GM21529 (cell line): Measurements from ENCODE around the gene PANK2.
"Not testable (repeated sequence)": the region's sequence is repeated elsewhere in the genome, so short reads cannot be mapped to it uniquely, and the experiment has no call there.

Experiments used
- ATAC-seq: cut with Tn5 transposase; IDR thresholded peaks from one replicate; pipeline ENCODE4 v1.9.1; 2021; ENCODE audit not compliant: unreplicated experiment

PANK2 gene

DNA sequence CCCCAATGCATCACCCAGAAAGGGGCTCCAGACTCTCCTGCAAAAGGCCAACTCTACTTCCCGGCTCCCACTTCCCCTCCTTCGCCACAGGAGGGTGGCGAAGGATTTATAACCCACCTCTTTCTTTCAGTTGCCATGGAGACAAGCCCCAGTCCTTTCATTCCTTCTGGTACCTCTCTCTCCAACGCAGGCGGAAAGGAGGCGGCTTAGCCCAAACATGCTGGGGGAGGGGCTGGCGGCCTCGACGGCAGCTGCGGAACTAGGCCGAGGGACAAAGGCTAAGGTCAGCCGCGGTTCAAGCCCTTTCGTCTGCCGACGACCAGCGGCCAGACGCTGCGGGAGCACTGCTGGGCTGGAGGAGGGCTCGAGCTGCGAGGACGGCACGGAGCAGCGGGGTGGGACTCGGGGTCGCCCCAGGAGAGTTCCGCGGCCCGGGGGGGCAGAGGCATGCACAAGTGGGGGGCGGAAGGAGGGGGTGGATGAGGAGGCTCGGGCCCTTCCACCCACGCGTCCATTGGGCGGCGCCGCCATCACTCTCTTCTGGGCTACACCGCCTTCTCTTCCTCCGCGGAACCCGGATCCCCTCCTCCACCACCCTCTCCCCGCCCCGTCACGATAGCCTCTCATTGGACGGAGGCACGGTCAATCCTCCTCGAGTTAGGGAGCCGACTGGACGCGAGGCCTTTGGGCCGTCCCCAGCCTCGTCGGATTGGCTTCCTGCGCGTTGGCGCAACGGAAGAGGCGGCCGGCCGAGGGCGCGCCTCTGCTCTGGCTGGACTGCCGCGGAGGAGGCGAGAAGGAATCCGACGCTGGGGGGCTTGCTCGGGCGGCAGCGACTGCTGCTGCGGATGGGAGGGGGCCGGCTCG lies at the start of gene PANK2:
Gene PANK2, plus strand, starts transcription at position 766 of the 867 bp plus-strand sequence.
- peak; percentile 92 for ATAC-seq

DNA sequence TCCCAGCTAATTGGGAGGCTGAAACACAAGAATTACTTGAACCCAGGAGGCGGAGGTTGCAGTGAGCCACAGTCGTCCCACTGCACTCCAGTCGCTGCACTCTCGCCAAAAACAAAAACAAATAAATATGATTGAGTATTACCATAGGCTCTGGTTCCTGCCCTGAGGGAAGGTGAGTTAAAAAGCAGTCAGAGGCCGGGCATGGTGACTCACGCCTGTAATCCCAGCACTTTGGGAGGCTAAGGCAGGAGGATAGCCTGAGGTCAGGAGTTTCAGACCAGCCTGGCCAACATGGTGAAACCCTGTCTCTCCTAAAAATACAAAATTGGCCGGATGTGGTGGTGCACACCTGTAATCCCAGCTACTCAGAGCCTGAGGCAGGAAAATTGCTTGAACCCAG lies 49.0 kb upstream of the PANK2 start:
- ATAC-seq = not testable (repeated sequence)

DNA sequence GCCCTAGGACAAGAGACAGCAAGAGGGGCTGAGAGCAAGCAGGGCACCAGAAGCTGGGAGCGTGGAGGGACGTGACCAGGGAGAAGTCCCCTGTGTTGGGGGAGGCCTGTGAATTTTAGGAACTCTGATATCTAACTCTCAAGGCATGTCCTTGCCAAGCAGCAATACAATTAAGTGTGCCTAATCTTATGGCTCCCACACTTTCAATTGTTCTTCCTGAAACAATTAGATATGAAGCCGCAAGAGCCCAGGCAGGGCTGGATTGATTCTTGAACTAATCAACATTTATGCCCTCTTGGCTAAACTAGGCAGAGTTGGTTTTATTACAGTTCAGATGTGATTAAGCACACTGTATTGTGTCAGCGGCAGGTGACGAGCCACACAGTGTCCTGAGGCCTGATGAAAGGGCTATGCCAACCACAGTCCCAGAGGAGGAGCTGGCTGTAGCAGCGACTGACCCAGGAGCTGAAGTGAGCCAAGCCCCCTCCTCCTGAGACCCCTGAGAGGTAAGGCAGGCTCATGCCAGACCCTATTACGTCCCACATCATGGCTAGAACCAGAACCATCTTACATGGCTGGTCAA lies 46.7 kb upstream of the PANK2 start:
- ATAC-seq = no peak

DNA sequence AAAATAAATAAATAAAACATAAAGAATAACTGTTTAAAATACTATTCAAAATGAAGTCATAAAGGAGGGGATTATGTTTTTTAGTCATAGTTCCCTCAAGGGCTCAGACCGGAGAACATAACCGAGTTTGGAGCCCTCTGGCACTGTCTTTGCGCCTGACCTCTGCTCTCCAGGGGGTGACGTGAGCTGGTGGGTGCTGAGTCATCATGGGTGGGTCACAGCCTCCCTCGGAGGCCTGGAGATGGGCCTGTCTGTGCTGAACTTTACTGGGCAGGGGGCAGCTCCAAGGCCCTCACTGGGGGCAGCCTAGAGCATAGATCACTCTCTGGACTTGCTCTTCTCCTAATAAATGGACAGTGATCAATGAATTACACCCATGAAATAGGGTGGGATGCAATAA lies 45.7 kb upstream of the PANK2 start:
- no peak for ATAC-seq

DNA sequence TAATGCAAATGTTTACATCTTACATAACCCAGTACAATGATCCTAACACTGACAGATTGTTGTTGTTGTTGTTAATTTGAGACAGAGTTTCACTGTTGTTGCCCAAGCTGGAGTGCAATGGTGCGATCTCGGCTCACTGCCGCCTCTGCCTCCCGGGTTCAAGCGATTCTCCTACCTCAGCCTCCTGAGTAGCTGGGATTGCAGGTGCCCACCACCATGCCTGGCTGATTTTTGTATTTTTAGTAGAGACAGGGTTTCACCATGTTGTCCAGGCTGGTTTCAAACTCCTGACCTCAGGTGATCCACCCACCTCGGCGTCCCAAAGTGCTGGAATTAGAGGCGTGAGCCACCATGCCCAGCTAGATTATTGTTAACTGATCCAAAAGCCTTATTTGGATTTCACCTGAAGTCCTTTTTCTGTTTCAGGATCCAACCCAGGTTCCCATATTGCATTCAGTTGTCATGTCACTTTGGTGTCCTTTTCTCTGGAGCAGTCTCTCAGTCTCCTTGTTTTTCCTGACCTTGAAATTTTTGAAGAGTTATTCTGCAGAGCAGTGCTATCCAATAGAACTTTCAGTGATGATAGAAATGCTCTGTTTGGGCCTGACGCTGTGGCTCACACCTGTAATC lies 45.1 kb upstream of the PANK2 start:
- ATAC-seq = not testable (repeated sequence)

DNA sequence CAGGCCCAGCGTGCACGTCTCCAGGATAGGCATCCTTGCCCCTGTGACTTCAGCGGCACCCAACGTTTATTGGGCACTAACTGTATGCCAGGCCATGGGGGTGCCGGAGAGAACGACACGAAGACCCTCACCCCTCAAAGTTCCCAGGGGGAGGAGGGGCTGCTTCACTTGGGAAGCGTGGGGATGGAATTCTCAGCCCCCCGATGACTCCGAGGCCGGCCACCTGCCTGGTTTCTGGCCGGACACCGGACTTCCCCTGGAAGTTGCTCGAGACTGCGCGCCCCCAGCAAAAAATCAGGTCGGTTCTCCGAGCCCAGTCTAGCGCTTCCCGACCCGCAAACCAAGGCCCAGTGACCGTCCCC lies 42.8 kb upstream of the PANK2 start:
- ATAC-seq = no peak

DNA sequence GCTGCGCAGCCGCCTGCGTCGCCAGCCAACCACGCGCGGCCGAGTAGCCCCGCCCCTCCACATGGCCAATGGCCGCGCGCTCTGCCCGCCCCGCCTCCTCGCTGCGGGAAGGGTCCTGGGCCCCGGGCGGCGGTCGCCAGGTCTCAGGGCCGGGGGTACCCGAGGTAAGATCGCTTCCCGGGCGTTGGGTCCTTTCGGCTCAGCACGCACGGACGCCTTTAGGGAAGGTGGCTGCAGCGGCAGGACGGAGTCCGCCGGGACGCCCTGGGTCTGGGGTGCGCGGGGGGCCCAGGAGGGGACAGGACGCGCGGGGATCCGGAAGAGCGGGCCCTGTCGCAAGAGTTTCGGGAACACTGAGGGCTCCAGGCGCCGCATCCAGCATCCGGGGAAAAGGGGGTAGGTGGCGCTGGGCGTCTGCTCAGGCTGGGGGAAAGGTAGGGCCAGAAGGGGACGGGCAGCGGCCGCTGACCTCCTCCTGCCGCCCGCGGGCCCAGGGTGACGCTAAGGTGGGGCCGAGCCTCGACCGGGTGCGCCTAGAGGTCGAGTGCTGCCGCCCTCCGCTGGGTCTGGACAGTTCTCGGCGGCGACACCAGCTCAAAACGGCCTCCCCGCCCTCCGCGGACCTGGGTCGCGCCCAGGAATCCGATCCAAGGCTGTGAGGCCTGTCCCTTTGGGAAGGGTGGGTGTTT lies 42.3 kb upstream of the PANK2 start, which contains the start of gene MAVS:
Gene MAVS, plus strand, starts transcription at position 95 of the 689 bp plus-strand sequence. CDS start 7,791 bp downstream, outside the sequence.
- ATAC-seq = peak; percentile 89

DNA sequence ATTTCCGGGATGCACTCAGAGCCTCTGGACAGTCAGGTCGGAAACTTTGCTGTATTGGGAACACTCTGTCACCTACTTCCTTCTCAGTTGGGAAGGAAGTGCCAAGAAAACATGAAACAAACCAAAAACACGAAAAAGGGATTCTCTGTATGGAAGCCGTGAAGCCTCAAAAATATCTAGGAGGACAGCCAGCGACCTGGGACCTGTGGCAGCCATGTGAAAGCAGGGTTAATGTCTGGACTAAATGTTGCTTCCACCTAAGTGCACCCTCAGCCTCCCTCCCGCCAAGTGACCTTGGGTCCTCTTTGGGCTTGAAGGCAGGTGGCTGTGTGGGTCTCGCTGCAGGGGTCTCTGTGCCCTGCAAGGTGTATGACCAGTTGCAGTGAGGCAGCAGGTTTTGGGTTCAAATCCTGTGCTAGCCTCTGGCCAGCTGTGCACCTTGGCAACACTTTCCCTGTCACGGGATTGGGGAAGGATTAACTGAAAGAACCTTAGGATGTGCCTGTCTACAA lies 41.7 kb upstream of the PANK2 start:
- no peak for ATAC-seq

DNA sequence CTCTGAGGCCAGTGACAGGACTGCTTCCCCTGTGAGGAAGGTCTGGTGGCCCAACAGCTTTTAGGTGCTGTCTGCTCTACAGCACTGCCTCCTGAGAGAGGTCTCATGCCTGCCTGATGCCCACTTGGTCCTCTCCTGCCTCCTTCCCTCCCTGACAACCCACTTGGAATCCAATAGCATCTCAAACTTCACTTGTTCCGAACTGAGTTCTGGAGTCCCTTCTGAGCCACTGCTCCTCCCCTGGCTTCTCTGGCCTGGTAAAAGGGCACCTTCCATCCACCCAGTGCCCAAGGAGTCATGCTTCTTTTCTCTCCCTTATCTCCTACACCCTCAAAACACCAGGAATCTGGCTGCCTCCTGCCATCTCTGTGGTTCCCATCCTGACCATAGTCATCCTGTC lies 40.6 kb upstream of the PANK2 start:
- no peak for ATAC-seq

DNA sequence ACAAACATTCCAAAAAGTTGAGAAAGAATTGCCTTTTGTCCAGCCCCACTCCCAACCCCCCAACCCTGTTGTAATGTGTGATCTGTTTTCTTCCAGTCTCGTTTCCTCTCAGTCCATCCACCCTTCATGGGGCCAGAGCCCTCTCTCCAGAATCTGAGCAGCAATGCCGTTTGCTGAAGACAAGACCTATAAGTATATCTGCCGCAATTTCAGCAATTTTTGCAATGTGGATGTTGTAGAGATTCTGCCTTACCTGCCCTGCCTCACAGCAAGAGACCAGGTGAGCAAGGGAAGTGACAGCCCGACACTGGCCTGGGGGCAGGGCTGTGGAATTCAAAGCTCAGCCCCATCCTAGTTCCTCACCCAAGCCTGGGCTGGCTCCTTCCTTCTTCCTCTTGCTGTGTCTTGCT lies 34.7 kb upstream of the PANK2 start:
- ATAC-seq = no peak

DNA sequence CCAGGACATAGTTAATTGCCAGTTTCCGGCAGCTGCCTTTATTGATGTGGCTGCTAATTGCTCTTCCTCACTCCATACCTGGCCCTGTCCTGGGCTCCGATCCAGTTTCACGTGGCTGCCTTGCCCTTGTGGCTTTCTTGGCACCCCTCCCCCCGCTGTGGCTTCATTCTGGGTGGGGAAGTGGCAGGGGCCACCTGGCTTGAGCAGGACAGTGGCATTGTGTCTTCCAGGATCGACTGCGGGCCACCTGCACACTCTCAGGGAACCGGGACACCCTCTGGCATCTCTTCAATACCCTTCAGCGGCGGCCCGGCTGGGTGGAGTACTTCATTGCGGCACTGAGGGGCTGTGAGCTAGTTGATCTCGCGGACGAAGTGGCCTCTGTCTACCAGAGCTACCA lies 31.8 kb upstream of the PANK2 start:
- no peak for ATAC-seq

DNA sequence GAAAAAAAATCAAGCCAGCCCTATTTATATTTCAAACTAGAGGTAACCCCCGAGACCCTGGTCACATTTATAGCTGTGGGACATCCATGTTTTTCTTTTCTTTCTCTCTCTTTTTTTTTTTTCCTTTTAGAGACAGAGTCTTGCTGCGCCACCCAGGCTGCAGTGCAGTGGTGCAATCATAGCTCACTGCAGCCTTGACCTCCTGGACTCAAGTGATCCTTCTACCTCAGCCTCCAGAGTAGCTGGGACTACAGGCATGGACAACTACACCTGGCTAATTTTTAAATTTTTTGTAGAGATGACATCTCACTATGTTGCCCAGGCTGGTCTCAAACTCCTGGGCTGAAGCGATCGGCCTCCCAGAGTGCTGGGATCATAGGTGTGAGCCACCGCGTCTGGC lies 30.5 kb upstream of the PANK2 start:
- ATAC-seq = no peak

DNA sequence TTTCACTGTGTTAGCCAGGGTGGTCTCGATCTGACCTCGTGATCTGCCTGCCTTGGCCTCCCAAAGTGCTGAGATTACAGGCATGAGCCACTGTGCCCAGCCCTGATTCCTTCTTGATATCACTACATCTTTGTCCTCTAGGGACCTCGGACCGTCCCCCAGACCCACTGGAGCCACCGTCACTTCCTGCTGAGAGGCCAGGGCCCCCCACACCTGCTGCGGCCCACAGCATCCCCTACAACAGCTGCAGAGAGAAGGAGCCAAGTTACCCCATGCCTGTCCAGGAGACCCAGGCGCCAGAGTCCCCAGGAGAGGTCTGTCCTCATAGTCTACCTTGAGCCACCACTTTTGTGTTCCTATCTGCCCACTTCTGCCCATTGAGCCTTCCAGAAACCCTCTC lies 28.0 kb upstream of the PANK2 start:
- ATAC-seq = no peak

DNA sequence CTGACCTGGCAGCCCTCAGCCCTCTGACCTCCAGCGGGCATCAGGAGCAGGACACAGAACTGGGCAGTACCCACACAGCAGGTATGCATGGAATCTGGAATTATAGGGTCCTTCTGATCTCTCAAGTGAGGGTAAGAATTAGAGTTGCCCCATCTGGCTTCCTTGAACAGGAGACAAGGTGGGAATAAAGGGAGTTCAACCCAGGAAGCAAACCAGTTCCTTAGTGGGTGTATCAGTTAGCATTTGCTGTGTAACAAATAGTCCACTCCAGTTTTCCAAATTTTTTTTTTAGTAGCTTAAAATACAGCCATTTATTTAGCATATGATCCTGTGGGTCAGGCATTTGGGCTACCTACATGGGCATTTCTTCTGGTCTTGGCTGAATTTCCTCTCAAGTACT lies 26.9 kb upstream of the PANK2 start:
- ATAC-seq = no peak

DNA sequence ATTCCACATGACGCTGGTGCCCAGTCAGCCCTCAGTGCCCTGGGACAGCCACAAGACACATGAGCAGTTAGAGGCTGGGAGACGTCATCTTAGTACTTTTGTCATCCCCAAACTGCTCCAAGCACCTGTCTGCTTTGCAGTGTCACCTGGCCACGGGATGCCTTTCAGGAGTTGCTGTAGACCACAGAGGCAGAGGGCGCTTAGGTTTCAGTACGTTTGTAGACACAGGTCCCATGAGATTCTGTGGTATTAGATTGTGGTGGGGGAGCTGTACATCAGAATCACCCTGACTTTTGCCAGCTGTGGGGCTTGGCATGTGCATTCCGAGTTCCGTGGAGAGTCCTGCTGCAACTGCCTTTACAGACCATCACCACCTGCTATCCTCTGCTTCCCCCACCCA lies 25.9 kb upstream of the PANK2 start:
- ATAC-seq = no peak

DNA sequence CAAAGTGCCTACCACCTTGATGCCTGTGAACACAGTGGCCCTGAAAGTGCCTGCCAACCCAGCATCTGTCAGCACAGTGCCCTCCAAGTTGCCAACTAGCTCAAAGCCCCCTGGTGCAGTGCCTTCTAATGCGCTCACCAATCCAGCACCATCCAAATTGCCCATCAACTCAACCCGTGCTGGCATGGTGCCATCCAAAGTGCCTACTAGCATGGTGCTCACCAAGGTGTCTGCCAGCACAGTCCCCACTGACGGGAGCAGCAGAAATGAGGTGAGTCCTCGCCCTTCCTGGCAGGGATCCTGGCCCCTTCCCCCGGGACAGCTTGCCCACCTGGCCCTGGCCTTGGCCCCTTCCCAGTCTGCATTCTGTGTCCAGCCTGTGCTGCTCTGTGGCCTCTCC lies 24.7 kb upstream of the PANK2 start:
- no peak for ATAC-seq

DNA sequence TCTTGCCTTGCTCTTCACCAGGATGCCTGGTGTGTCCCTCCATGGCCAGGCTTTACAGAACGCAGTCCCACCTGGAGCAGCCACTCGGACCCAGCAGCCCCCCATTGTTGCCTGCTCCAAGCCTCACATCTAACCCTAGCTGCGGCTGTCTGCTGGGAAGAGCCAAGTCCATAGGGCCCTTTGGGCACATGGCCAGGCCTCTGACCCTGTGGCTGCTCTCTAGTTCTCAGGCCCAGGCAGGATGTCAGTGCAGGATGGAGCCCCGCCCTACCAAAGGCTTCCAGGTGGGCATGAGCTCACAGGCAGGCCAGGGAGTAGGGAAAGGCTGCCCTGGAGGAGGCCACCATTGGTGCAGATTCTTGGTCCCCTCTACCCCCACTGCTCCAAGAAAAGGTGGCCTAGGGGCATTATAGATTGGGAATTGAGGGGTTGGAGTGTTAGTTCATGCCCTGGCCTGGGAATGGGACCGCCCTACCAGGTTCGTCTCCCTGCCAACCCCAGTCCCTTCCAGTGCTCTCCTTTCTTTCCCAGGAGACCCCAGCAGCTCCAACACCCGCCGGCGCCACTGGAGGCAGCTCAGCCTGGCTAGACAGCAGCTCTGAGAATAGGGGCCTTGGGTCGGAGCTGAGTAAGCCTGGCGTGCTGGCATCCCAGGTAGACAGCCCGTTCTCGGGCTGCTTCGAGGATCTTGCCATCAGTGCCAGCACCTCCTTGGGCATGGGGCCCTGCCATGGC lies 23.9 kb upstream of the PANK2 start:
- no peak for ATAC-seq

DNA sequence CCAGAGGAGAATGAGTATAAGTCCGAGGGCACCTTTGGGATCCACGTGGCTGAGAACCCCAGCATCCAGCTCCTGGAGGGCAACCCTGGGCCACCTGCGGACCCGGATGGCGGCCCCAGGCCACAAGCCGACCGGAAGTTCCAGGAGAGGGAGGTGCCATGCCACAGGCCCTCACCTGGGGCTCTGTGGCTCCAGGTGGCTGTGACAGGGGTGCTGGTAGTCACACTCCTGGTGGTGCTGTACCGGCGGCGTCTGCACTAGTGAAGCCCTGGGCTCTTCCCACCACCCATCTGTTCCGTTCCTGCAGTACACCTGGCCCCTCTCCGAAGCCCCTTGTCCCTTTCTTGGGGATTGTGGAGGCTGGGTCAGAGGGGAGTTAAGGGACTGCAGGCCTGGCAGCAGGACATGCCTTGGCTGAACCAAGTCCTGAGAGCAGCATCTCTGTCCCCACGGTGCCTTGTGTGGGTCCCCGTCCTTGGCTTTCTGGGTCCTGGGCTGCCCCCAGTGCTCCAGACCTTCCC lies 23.2 kb upstream of the PANK2 start:
- no peak for ATAC-seq

DNA sequence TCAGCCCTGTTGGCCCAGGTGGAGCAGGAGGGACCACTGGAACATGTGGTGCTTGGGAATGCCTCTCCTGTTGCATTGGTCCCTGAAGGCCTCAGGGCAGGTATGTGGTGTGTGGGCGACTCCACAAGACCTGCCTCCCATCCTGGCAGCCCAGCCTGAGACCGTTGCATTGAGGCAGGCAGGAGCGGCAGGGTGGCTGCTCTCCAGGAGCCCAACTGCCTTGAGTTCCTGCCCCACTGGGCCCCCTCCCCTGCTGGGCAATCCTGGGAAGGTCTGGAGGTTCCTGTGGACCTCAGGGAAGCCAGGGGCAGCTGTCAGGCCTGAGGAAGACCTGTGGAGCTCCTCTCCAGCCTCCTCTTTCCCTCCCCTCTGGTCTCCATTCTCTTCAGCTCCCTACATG lies 22.7 kb upstream of the PANK2 start:
- ATAC-seq = no peak

DNA sequence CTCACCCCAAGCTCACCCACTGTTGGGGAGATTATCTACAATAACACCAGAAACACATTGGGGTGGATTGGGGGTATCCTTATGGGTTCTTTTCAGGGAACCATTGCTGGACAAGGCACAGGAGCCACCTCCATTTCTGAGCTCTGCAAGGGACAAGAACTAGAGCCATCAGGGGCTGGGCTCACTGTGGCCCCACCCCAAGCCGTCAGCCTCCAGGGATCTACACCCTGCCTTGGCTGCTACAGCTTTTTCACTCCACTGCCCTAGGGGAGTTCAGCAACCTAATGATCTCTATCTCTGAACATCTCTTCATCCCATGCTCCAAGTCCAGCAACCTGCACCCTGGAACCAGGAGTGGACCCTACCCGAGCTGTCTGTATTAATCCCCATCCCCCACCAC lies 21.4 kb upstream of the PANK2 start:
- ATAC-seq = no peak
